Cardiac fibroblast (primary cell): Measurements from ENCODE around the gene RYR1.
"Not testable (repeated sequence)": the region's sequence is repeated elsewhere in the genome, so short reads cannot be mapped to it uniquely, and the experiment has no call there.

Source experiments
- DNase-seq, 2 donors: peaks; one replicate each; pipeline versions ENCODE4 v3.0.0 to v3.0.0-alpha.2; 2010; ENCODE audit warnings: low read depth in 2 of 2
- H3K4me3 ChIP-seq, 2 donors: replicated peaks in 1 of 2; 1 replicate in 1 of 2; 2 replicates in 1 of 2; pipeline ENCODE4 v1.5.1; 2011; ENCODE audit warnings: low read depth in 2 of 2, low read length in 2 of 2, mild to moderate bottlenecking in 2 of 2, moderate library complexity in 1 of 2
- TF ChIP-seq, protein P1 (sequence below): IDR thresholded peaks from one replicate; pipeline ENCODE4 v1.5.1; 2011; ENCODE audit warnings: low read depth, mild to moderate bottlenecking, low read length, inconsistent platforms

Gene RYR1

DNA sequence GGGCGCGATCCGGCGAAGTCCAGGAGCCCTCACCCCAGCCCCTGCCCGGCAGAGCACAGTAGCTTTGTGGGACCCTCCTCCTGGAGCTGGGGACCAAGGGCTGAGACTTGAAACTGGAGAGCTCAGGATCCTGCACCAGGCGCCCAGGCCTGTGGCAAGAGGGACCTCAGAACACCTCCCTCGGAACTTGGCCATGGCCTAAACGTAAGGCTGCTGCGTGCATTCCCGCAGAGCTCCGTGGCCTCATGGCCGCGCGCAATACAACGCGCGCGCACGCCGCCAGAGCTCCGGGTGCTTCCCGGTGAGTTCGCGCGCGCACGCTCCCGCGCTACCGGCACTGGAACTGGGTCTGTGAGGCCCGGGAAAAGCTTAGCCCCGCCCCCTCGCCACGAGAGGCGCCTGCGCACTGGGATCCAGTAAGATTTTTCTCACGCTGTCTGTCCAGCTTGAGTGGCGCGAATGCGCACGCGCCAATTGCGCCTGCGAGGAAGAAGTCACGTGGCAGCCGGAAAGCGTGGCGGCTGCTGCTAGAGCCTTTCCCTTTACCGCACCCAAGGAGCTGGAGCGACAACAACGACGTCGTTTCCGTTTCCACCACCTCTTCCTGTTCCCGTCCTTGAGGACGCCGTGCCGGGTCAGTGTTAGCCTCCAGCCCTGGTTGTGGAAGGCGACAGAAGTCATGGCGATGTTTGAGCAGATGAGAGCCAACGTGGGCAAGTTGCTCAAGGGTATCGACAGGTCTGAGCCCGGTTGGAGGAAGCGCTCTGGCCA, 185.3 kb downstream of the RYR1 start, which contains the start of gene EIF3K:
Gene EIF3K (plus strand): TSS at position 599 of the 771 bp plus-strand sequence. CDS start 81 bp downstream, at position 680.
- TF ChIP-seq, protein P1, sequence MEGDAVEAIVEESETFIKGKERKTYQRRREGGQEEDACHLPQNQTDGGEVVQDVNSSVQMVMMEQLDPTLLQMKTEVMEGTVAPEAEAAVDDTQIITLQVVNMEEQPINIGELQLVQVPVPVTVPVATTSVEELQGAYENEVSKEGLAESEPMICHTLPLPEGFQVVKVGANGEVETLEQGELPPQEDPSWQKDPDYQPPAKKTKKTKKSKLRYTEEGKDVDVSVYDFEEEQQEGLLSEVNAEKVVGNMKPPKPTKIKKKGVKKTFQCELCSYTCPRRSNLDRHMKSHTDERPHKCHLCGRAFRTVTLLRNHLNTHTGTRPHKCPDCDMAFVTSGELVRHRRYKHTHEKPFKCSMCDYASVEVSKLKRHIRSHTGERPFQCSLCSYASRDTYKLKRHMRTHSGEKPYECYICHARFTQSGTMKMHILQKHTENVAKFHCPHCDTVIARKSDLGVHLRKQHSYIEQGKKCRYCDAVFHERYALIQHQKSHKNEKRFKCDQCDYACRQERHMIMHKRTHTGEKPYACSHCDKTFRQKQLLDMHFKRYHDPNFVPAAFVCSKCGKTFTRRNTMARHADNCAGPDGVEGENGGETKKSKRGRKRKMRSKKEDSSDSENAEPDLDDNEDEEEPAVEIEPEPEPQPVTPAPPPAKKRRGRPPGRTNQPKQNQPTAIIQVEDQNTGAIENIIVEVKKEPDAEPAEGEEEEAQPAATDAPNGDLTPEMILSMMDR = no peak
- DNase-seq = peak; percentile 99
- H3K4me3 ChIP-seq = peak within 1 kb of the TSS; percentile 79 to 98

DNA sequence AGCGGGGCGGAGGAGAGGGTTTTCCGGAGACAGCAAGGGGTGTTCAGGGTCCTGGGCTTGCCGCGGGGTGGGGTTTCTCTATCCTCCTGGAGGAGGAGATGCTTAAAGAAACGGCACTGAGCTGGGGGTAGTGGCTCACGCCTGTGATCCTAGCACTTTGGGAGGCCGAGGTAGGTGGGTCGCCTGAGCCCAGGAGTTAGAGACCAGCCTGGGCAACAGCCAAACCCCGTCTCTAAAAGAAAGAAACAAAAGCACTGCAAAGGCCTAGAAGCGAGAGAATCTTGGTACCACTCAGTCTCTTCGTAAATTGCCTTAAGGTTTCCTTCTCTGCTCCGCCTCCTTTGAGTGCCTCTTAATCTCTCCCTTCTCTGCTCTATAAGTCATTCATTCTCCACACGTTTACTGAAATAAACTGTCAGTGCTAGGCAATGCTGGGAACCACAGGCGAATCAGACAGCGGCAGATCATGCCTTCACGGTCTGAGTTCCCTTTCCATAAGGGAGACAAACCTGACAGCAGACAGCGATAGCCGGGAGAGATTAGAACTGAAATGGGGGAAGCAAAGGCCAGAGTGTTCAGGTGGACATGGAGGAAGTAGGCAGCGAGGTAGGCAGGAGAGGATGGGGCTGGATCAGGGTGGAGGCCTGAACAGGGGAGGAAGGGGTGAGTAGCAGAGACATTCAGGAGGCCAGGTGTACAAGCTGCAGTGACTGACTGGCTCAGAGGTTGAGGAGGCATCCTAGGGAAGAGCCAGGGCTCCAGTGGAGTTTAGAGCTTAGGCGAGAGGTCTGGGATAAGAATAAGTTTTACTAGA, 186.1 kb downstream of the RYR1 start:
- TF ChIP-seq, protein P1 = no peak
- no peak for DNase-seq
- H3K4me3 ChIP-seq = peak overlapping the region; percentile 79 to 98

DNA sequence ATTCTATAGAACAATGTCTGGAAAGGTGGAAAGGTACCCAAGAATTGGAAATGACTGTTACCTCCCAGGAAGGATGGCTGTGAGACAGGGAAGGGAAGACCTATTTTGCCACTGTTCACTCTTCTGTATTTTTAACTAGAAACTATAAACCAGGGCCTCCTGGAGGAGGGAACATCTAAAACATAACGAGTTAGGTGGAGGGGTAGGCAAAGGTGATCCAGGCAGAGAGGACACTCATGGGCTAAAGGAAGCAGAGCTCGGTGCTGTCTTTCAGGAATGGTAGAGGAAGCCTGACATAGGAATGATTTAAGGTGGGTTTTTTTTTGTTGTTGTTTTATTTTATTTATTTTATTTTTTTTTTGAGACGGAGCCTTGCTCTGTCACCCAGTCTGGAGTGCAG, 191.3 kb downstream of the RYR1 start:
- no peak for DNase-seq
- H3K4me3 ChIP-seq = no peak overlapping the region
- TF ChIP-seq, protein P1 = no peak

DNA sequence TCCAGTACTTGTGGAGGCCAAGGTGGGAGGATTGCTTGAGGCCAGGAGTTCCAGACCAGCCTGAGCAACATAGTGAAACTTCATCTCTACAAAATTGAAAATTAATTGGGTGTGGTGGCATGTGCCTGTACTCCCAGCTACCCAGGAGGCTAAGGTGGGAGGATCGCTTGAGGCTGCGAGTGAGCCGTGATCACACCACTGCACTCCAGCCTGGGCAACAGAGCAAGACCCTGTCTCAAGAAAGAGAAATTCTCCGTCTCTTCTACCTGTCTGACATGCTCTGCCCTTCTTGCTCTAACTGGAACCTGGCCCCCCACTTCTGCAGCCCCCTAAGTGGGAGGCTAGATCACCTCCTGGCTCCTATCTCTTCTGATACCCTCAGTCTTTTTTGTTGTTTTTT, 192.9 kb downstream of the RYR1 start:
- DNase-seq = no peak
- TF ChIP-seq, protein P1 = no peak
- H3K4me3 ChIP-seq = no peak overlapping the region

DNA sequence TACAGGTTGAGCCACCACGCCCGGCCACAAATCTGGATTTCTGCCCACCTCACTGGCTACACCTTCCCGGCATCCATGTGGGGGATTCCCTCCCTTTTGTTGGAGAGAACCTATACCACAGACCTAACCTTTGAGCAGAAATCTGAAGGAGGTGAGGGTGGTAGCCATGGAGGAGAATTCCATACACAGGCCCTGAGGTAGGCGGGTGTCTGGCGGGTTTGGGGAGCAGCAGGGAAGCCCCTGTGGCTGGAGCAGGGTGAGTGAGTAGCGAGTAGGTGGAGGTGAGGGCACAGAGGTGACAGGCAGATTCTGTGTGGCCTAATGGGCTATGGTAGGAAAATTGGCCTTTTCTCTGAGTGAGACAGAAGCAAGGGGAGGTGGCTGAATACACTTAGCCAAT, 196.1 kb downstream of the RYR1 start:
- DNase-seq = no peak
- no peak overlapping the region for H3K4me3 ChIP-seq
- TF ChIP-seq, protein P1 = no peak

DNA sequence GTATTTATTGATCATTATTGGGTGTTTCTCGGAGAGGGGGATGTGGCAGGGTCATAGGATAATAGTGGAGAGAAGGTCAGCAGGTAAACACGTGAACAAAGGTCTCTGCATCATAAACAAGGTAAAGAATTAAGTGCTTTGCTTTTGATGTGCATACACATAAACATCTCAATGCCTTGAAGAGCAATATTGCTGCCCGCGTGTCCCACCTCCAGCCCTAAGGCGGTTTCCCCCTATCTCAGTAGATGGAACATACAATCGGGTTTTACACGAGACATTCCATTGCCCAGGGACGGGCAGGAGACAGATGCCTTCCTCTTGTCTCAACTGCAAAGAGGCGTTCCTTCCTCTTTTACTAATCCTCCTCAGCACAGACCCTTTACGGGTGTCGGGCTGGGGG, 197.8 kb downstream of the RYR1 start:
- H3K4me3 ChIP-seq, DNase-seq: not testable (repeated sequence)

DNA sequence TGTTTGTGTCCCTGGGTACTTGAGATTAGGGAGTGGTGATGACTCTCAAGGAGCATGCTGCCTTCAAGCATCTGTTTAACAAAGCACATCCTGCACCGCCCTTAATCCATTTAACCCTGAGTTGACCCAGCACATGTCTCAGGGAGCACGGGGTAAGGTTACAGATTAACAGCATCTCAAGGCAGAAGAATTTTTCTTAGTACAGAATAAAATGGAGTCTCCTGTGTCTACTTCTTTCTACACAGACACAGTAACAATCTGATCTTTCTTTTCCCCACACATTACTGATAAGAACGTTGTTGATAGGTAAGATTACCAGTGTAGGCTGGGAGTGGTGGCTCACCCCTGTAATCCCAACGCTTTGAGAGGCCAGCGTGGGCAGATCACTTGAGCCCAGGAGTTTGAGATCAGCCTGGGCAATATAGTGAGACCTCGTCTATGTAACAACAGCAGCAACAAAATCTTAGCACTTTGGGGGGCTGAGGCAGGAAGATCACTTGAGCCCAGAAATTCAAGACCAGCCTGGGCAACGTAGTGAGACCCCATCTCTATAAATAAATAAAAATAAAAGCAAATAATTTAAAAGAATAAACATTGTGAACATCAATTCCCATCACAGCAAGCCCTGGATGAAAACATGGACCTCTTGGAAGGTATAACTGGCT, 198.5 kb downstream of the RYR1 start:
- not testable (repeated sequence) for DNase-seq, H3K4me3 ChIP-seq
